Activated gamma-delta T cell (primary cell): Measurements from ENCODE around the gene NPC2.

Experiments
- DNase-seq: peaks from one replicate; lab custom pipeline; 2025; lab: John Stamatoyannopoulos, UW

Gene NPC2

GRCh38 chr14:74519316-74520074 lies 26.4 kb upstream of the NPC2 start:
- DNase-seq = no peak

DNA sequence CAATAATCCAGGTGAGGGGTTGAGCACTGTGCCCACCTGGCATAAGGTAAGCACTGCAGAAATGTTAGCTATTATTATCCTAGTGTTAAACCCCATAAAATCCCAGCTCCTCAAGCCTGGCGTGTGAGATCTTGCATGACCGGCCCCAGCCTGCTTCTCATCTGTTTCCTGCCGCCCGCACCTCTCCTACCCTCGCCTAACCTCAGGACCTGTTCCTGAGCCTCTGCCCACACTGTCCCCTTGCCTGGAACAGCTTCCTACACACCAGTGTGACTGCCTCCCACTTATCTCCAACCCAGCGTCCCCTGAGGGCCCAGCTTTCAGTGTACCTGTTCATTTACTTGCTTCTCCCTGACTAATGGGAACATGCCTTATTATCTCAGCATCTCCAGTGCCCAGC lies 25.1 kb upstream of the NPC2 start:
- no peak for DNase-seq

GRCh38 chr14:74517731-74518130 lies 24.6 kb upstream of the NPC2 start:
- DNase-seq = no peak

DNA sequence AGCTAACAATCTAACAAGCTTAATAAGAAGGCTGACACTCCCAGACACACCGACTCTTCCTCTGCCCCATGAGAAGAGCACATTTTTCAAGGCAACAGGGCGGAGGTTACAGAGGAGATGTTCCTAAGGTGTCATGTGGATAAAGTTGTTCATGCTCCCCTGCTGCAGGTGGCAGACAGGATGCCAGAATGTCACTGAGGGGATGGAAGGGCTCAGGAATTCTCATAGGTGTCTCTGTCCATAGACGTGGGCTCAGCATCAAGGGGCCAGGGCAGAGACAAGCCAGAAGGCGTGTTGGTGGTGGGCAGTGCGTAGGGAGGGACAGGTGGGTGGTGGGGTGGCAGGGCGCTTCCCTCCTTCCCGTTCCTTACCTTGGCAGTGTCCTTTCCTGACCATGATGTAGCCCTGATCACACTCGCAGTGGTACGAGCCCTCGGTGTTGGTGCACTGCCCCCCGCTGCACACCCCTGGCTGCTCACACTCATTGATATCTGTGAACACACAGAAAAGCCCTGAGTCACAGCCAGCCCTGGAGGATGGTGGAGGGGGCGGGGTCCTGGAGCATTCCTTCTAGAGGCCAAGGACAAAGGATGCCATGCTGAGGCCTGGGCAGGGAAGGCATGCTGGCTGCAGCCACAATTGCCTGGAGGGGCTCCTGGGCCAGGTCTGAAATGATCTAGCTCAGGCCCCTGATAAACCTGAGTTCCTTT lies 23.5 kb upstream of the NPC2 start:
- DNase-seq = no peak

DNA sequence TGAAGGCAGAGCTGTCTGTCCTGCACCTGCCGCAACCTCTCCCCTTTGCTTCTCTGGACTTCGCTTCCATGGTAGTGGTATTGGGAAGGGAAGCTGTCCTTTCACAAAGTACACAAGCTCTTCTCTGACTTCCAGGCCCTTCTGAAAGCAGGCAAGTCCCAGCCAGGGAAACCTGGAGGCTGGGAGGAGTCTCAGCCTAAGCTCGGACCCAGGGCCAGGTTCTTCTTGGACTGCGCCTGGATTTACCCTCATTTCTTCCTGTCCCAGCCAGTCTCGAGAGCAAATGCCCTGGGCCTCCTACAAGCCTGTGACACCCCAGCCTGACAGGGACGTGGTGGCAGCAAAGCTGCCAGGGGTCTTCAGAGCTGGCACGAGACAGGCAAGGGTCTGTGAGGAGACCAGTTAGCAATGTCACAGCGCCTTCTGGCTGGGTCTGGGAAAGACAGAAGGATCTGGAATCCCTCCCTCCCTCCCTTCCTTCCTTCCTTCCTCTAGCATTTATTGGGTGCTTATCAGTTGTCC lies 22.8 kb upstream of the NPC2 start:
- DNase-seq = no peak

GRCh38 chr14:74514471-74514941 lies 21.4 kb upstream of the NPC2 start:
- DNase-seq = no peak

DNA sequence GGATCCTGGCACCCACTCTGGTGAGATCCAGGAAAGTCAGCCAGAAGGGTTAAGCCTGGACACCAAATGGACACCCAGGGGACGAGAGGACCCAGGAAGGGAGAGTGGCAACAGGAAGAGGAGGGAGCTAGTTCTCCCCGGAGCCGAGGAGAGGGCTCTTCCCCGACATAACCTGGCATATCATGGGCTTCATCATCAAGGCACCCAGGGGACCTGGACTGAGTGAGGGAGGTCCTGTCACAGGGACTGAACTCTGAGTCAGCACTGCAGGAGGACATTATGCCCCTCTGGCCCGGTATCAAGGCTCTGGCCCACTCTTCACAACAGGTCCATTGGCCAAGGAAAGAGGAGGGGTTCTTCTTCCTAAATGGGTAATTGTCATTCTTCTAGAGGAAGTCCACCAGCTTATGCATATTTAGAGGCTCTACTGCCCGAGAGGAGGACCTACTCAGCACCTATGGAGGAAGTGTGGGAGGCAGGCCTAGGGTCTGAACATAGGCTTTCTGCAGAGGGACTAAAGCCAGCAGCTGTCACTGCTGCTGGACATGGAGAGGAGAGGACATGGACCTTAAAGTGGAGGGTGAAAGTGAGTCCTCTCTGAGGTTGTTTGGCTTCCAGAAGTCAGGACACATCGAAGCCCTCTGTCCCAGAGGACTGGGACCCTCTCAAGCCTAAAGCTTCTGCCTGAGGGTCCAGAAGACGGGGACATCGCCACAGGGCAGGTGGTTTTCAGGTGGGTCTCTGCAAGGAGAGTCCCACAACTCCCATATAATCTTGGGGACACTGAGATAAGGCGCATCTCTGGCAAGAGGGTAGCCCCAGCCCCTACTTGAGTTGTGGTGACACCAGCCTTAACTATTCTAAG lies 19.1 kb upstream of the NPC2 start:
- no peak for DNase-seq

DNA sequence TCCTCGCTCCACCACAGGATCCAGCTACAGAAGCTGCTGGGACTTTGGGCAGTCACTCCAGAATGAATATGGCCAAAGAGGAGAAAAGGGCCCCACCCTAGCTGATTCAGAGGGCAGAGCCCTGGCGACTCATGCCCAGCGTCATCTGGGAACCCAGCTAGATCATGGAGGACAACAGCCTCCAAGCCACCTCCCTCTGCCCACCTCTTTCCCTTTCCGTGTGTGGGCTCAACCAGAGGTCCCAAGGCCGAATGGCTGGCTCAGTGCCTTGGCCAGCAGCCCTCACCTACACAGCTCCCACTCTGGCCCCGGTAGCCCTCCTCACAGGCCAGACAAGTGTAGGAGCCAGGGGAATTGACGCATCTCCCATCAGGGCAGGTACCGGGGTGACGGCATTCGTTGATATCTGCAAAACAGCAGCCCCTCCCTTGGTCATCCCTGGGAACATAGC lies 17.9 kb upstream of the NPC2 start:
- DNase-seq = no peak

- DNase-seq = no peak
Measured at GRCh38 chr14:74510223-74510931, 17.3 kb upstream of the NPC2 start.

- no peak for DNase-seq
Measured at GRCh38 chr14:74509587-74510222, 16.6 kb upstream of the NPC2 start.

DNA sequence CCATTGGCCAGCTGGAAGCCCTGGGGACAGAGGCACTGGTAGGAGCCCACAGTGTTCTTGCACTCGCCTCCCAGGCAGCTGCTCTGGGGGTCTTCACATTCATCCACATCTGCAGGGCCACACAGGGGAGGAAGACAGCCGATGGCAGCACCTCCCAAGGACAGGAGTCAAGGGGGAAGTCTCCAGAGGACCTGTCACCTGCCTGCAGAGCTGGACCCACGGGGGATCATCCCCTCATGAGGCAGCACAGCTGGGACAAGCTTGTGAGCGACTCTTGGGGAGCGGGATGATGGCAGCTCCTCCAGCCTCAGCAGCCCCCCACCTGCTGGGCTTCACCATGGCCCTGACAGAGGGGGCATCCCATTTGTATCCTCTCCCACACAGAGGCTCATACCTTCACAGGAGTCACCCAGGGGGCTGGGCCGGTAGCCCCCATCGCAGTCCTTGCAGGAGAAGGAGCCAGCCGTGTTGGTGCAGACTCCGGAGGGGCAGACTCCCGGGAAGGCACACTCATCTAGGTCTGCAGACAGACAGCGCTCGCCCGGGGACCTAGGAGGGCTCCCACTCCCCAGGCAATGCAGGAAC lies 15.8 kb upstream of the NPC2 start:
- no peak for DNase-seq

GRCh38 chr14:74508292-74508731 lies 15.2 kb upstream of the NPC2 start:
- no peak for DNase-seq

DNA sequence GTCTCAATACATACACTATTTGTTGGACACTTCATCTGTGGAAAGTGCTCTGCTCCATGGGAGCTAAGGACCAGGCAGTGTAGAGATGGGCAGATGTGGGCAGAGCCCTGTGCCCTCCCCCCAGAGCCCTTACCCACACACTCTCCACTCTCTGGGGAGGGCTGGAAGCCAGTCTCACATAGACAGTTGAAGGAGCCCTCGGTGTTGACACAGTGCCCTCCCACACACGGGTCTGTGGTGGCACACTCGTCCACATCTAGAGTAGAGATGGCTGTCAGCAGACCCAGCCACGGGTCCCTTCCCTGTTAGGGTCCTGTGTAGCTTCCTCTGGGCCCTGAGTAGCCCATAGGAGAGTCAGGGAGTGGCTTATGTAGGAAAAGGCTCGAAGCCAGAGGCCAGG lies 14.7 kb upstream of the NPC2 start:
- DNase-seq = no peak

DNA sequence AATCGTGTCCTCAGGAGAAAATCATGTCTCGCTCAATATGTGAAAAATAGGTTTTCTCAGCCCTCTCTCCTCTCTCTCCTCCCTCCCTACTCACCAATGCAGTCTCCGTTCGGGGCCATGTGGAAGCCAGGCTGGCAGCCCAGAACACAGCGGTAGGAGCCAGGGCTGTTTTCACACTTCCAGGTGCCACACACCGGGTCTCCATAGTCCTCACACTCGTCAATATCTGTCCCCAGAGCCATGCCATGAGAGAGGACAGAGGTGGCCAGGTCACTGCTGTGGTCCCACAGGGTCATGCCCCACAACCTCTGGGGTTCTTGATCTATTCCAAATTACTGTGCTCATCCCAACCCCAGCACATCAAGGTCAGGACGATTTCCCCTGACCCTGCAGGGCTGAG lies 14.0 kb upstream of the NPC2 start:
- no peak for DNase-seq

- DNase-seq = no peak
Measured at GRCh38 chr14:74506411-74506851, 13.3 kb upstream of the NPC2 start.

DNA sequence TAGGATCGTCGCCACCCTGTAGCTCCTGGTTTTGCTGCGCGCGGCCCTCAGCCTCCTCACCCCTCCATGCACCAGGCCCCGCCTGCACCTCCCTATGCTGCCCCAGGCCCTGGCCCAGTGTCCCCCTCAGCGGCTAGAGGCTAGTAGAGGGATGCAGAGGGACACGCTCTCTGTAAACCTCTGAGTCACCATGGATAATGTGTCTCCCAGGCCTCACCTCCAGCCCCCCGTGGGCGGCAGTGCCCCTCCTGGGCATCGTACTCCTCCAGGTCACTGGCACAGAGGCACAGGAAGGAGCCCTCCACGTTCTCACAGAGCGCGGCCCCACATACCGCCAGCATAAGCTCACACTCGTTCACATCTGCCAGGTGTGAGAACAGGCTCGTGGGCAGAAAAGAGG lies 12.7 kb upstream of the NPC2 start:
- DNase-seq = no peak

DNA sequence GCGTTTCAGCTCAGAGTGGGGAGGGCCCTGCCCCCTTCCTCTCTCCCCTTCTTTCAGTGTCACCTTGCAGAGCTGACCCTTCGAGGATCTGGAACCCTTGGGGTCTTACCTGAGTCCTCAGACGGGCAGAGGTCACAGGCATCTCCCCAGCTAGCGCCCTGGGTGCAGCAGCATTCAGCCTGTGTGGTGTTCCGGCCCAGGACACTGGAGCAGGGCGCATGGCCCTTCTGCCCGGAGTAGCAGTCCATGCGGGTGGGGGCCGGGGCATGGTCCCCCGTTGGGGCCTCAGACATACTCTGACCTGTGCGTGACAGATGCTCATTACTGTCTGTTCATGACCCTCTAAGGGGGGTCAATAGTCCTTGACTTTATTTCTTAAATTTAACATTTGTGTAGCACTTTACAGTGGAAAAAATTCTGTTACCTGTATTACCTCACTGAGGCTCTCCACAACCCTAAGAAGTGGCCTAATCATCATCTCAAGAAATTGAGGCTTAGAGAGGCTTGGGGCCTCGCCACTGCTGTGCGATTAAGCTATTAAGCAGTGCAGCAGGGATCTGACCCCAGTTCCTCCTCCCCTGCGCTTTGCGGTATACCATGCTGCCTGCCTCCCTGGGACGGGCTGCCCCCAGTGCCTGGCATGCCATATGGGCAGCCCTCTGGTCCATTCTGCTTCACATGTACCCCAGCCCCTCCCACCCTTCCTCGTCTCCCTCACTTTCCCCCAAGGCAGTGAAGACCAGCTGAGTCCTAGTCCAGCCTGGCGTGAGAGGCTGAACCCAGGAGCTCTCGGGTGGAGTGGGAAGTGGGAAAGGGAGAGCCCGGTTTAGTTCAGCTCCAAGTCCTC lies 12.0 kb upstream of the NPC2 start:
- DNase-seq = no peak

- no peak for DNase-seq
Measured at GRCh38 chr14:74504412-74504811, 11.3 kb upstream of the NPC2 start.

- no peak for DNase-seq
Measured at GRCh38 chr14:74503938-74504335, 10.8 kb upstream of the NPC2 start.
